ENCODE measurements around the gene HSPA12B.

DNA sequence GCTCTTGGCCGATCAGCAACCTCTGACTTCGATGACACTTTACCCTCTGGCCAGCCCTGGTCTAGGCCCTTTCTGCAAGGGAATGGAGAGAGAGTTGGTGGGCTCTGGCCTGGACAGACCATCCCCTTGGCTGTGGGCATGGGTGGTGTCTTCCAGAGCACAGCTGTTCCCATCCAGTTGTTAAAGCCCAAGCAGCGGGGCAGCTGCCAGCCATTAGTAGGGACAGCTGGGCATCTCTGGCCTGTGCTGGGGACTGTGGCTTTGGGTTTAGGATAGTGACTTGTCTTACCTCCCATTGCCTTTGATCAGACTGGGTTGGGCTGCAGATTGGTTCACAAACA, 66.4 kb downstream of the HSPA12B start:
- TF ChIP-seq POLR2A (IDR thresholded peaks at IDR 0.05) (no peak), CTCF (IDR thresholded peaks at IDR 0.05) (no peak), EP300 (IDR thresholded peaks at IDR 0.05) (no peak)

Data from upper lobe of left lung (tissue), 4 donors.